Hematopoietic multipotent progenitor cell treated with erythropoietin and hydrocortisone succinate and interleukin-3 and kit ligand, for 6 days (in vitro differentiated cells): Measurements from ENCODE around the gene LAMA5.

Source experiments
- DNase-seq: peaks from one replicate; pipeline ENCODE4 v3.0.0-alpha.2; 2015

Gene LAMA5

DNA sequence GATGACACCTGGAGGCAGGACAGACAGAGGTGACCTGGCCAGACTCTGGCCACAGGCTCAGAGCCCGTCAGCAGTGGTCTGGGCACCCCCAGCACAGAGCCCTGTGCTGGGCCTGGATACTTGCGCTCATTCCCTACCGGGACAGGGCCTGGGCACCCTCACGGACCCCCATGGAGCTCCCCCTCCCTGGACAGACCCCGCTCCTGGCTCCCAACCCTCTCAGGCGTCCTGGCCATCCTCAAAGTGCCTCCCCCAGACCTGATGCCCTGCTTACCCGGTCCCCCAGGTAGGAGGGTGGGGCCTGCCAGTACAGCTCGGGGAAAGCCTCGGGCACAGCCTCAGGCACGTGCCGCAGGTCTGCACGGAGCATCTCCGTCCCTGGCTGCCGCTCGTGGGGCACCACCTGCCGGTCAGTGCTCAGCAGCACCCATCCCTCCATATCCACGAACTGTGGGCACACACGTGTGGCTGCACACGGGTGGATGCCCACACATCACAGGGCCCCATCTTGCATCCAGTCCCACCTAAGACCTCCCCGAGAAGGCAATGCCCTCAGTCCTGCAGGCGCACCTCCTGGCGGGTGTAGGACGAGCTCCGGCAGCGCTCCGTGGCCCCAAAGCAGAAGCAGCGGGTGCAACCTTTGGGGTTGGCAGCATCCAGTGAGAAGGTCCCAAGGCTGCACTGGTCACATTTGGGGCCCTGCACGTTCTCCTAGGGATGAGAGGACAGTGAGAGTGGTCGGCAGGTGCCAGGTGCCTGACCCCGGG, 40.0 kb downstream of the LAMA5 start:
- DNase-seq, result no peak

DNA sequence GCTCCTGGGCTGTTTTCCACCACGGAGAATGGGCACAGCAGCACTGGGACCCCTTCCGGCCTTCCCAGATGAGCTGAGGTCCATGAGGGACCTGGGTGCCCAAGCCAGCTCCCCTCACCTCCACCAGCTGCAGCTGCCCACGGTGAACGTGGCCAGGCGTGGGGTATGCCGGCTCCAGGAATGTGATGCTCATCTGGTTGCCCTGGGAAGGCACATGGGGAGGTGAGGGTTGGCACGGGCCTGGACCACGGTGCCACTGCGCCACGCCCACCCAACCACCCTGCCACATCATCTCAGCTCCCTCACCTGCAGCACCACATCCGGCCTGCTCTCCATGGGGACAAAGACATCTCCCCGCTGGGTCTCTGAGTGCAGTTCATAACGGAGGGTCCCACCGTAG, 40.6 kb downstream of the LAMA5 start:
- DNase-seq, result no peak

DNA sequence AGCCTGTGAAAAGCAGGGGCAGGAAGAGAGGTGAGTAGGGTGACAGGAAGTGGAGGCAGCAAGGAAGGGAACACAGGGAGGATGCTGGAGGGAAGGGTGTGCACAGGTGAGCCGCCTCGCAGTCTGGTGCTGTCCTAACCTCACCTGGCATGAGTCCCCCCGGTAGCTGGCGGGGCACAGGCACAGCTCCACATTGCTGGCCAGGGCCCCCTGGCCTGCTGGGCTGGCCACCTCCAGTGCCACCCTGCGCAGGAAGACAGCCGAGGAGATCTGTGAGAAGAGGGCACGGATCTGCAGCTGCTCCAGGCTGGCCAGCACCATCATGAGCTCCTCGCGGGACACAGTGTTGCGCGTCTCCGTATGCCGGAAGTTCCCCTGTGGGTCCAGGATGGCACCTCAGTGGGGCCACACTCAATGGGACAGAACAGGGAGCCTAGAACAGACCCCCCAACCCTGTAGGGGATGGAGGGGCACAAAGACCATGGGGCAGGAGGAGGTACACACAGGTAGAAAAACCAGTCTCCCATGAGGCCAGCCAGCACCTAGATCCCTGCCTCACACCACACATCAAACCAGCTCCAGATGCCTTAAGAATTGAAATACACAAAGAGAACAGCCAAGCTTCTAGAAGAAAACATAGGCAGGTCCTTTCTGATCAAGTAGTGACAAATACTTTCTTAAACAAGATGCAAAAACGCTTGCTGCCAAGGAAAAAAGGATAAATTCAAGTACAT, 41.8 kb downstream of the LAMA5 start:
- no peak for DNase-seq

DNA sequence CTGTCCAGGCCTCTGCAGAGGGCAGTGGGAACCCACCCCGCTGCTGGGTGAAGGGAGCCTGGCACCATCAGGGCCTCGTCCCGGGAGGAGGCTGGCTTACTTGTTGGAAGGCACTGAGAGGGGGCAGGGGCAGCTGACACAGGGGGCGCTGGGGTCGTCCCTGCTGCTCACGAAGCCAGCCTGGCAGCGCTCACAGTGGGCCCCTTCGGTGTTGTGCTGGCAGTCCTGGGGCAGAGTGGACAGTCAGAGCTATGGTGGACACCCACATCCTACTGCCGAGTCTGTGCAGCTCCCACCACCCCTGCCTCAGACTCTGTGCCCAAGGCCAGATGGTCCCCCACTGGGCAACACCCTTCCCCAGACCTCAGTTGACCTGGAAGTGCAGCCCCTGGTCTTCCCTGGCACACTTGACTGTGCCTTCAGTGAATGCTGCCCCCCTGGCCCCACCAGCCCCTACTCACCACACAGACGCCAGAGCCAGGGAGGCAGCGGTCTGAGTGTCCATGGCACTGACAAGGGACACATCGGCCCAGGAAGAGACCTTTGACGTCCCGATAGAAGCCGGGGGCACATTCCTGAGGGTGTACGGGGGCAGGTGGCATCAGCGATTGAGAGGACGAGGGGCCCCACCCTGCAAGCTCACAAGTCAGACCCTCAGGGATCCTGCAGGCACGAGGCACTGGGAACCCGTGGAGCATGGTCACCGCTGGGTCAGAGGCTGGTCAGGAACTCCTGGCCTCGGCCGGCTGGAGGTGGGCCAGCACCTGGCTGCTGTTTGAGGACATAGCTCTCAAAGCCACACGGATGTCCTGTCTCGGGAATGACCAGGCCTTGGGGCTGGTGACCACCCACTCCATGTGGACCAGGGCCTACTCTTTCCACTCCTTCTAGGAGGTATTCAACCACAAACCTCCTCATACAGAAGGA, 42.9 kb downstream of the LAMA5 start:
- DNase-seq, result no peak

DNA sequence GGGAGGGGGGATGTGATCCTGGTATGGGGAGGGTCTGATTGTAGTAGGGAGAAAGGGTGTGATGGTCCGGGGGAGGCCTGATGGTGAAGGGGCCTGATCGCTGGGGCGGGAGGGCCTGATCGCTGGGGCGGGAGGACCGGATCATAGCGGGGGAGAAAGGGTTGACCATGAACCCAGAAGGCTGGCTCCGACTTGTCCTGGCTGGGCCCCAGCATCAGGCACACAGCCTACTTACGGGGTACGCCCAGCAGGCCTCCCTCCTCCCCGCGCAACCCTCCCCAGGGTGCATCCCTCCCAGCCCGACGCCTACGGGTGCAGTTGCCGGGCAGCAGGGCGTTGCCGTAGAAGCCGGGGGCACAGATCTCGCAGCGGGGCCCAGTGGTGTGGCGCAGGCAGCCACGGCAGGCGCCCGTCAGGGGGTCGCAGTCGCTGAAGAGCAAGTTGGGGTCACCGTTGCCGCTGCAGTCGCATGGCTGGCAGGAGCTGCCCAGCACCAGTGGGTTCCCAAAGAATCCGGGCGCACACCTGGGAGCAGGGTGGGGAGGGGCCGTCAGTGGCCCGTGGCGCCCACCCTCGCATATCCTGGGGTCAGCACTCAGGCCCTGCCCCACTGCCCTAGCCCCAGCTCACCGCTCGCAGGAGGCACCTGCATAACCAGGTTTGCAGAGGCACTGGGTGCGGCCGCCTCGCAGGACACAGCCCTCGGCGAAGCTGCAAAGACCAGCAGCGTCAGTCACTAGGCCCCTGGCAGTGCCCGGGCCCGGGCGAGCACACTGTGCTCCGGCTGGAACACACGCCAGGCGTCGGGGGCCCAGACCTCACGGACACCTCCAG, 43.7 kb downstream of the LAMA5 start:
- DNase-seq, result no peak

DNA sequence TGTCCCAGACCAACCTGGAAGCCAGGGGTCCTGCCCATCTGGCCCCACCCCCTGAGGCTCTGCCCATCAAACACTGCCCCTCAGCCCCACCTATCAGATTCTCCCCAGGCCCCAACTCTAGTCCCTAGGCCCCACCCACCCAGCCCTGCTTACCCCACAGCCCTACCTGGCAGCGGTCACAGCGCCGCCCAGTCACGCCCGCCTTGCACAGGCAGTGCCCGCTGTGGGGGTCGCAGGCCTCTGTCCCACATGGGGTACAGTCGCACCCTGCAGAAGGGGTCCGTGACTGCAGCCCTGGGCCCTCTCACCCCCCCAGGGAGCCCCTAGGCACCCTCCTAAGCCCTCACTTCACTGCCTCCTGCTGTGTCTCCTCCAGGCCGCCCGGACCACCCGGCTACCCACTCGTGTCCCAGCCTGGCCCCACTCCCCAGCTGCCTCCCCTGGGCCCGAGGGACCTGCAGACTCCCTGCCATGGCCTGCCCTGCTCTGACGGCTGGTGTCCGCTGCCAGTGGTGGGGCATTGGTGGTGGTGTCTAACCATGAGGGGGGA, 44.5 kb downstream of the LAMA5 start:
- DNase-seq, result no peak

DNA sequence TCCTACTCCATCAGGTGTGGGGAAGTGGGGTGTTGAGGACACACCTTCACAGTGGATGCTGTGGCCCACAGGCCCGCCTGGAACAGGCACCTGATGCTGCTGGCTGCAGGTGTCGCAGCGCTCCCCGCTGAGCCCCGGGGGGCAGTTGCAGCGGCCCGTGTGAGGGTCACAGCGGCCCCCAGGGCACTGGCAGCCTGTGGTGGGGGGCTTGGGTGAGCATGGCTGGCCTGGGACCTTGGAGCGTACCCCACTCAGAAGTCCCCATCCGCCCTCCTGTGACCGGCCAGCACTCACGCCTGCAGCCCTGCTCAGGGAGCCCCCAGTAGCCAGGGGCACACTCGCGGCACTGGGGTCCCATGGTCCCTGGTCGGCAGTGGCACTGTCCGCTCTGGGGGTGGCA, 45.1 kb downstream of the LAMA5 start:
- no peak for DNase-seq

DNA sequence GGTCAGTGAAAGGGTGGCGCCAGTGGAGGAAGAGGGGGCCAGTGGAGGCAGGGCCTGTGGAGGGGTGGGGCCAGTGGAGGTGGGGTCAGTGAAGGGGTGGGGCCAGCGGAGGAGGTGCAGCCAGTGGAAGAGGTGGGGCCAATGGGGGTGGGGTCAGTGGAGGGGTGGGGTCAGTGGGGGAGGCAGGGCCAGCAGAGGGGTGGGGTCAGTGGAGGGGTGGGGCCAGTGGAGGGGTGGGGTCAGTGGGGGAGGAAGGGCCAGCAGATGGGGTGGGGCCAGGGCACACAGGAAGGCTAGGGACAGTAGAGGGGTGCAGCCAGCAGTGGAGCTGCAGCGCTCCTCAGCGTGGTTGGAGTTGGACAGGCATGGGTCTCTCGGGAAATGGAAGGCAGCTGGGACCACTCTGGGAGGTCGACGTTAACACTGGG, 45.6 kb downstream of the LAMA5 start:
- peak; percentile 68 for DNase-seq

DNA sequence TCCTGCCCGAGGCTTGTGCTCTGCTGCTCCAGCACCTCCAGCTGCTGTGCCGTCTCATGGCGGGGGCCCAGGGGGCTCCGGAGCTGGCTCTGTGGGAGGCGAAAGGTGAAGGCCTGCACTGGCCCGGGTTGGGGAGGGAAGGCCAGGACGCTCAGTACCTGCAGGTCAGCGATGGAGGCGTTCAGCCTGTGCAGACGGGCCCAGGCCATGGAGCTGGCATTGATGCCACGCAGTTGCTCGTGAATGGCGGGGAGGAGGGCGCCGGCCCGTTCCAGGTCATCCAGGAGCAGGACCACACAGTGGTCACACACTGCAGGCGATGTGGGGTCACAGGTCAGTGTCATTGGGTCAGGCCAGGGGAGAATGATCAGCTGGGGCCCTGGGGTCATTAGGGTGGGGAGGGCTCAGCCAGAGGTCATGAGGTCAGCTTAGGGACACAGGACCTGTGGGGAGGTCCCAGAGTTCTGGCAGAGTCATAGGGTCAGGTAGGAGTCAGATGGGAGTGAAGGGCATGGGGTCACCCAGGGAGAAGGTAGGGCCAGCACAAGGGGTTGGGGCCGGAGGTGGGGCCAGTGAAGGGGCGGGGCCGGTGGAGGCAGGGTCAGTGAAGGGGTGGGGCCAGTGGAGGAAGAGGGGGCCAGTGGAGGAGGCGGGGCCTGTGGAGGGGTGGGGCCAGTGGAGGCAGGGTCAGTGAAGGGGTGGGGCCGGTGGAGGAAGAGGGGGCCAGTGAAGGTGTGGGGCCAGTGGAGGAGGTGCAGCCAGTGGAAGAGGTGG, 46.3 kb downstream of the LAMA5 start:
- DNase-seq, result peak; percentile 49

DNA sequence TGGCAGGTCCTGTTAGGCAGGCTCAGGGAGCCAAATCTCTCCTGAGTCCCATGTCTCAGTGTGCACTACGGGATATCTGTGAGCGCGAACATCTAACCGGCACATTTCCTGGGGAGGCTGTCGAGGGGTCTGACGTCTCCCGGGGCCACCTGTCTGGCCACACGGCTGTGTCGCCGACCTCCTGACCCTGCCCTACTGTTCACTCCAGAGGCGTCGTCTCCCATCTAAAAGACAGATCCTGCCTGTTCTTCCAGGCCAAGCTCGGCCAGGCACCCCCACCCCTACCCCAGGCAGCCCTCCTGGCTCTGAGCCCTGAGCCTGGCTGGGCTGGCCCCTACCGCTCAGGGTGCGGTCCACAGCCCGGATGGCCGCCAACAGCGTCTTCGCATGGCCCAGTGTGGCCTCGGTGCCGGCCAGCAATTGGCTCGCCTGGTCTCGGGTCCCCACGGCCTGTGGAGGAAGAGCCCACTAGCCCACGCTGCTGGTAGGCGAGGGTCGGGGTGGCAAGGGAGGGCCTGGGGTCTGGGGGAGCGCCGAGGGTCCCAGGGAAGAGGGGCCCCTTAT, 47.7 kb downstream of the LAMA5 start:
- DNase-seq, result no peak

DNA sequence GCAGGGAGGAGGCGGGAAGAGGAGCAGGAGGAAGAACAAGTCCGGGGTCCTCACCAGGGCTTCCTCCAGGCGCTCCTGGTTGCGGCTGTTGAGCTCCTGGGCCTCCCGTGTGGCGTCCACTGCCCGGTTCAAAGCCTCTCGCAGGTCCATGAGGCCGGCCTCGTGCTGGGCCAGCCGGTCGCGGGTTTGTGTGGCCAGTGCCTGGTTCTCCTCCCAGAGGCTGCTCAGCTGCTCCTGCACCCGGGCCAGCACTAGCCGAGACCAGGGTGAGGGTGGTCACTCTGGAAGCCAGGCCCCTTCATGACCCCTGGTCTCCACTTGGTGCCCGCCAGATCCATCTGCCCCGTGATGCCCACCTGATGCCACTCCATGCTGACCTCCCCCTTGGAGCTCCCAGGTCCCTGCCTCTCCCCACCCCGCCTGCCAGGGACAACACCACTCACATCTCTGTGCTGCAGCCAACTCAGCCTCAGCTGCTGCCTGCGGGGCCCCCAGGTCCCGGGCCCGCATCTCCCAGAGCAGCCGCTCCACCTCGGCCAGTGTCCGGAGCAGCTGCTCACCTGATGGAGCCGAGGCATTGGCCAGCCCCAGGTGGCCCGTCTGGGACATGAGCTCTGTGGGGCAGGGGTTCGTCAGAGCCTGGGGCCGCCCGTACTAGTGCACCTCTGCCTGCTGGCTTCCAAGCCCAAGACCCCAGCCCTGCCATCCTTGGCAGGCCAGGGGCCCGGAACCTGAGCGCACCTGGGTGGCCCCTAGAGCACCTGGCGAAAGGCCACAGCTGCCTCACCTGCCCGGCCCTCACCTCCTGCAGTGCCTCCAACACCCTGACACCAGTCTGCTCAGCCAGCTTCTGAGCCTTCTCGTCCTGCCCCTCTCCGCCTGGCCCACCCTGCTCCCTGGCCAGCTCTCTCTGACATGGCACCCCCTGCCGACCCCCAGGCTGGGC, 48.4 kb downstream of the LAMA5 start:
- no peak for DNase-seq

DNA sequence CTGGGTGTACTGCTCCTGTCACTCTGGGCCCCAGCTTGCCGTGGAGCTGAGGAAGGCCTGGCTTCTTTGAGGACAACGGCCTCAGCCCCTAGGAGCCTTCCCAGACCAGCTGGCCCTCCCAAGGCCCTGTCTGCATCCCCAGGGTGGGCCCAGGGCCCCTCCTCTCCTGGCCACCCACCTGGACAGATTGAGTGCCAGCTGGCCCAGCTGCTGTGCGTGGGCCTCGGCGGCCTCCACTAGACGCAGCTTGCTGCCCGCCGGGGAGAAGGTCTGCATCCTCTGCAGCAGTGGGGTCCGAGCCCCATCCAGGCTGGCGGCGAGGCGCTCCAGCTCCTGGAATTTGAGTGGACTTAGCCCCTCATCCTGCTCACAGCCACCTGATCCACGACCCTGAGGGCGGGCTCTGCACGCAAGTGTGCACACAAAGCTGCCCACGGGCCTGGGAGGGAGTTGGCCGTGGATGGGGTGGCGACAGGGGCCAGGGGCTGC, 49.9 kb downstream of the LAMA5 start:
- DNase-seq, result no peak

DNA sequence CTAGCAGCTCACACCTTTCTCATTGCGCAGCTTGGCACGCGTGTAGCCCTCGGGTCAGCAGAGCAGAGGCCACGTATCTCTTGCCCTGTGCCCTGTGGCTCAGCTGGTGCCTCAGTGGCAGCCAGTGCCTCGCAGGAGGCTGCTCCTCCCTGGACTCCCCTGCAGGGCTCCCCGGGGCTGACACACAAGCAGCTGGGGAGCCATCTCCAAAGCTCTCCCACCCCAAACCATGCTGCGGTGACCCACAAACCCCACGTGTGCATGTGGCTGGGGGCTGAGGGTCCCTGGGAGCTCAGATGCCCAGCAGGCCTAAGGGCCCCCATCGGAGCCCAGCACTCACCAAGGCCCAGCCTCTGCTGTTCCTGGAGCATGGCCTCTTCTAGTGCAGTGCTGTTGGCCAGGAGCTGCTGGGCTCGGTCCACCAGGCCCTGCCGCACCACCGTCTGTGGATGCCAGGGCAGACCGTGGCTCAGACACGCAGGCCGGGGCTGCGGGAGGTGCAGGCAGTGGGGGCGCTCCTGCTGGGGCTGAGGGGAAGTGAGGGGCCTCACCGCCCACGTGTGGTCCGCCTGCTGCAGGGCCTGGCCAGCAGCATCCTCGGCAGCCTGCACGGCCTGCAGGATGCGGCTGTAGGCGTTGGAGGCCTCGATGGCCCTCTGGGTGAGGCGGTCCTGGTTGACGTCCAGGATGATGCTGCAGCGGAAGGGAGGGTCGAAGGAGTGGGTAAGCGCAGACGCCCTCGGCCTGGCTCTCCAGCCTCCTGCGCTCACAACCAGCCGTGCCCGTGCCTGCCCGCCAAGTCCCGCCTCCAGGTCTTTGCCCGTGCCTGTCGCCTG, 50.6 kb downstream of the LAMA5 start:
- DNase-seq, result no peak

DNA sequence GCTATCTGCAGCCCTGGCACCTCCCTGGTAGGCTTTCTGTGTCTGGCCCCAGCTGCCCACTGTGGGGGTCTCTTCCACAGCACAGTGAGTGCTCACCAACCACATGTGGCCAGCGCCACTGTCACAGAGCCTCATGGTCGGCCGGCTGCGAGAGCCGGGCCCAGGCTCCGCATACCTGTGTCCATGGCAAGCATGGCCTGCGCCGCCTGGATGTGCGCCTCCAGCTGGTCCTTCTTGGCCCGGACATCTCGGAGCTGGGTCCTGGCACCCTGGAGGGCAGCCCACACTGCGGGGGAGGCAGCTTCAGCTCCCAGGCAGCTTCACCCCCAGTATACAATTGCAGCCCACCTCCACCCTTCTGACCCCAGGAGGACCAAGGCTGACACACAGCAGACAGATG, 51.3 kb downstream of the LAMA5 start:
- no peak for DNase-seq

DNA sequence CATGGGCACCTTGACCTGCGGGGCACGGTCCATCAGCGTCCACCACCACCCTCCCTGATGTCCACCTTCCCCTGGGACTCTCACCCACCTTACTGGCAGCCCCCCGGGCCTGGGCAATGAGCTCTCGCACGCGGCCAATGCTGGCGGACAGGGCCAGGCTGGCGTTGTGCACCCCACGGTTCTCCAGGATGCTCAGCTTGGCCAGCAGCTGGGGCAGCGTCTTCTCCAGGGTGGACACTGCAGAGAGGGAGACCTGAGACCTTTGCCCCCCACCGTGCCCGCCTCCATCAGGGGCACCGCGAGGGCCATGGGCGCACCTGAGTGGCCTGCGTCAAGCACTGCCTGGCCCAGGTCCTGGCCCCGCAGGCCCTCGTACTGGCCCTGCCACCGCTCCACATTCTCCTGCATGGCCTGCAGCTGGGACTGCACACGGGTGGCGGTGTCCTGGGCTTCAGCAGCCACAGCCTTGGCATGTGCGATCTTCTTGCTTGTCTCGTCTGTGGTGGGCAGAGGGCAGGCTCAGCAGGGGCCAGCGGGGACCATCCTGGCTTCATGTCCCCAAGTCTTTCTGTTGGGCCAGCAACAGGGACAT, 52.3 kb downstream of the LAMA5 start:
- no peak for DNase-seq

DNA sequence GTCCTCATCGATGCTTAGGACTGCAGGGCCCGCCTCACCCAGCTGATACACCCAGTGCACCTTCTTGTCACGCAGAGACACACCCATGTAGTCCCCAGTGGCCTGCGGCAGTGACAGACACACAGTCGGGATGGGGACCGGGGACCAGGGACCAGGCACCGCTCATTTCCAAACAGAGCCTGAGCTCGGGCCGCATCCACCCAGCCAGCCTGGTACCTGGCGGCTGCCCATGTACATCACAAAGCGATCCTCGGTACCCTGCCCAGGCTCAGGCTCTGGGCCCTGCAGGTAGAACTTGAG, 52.8 kb downstream of the LAMA5 start:
- DNase-seq, result no peak

DNA sequence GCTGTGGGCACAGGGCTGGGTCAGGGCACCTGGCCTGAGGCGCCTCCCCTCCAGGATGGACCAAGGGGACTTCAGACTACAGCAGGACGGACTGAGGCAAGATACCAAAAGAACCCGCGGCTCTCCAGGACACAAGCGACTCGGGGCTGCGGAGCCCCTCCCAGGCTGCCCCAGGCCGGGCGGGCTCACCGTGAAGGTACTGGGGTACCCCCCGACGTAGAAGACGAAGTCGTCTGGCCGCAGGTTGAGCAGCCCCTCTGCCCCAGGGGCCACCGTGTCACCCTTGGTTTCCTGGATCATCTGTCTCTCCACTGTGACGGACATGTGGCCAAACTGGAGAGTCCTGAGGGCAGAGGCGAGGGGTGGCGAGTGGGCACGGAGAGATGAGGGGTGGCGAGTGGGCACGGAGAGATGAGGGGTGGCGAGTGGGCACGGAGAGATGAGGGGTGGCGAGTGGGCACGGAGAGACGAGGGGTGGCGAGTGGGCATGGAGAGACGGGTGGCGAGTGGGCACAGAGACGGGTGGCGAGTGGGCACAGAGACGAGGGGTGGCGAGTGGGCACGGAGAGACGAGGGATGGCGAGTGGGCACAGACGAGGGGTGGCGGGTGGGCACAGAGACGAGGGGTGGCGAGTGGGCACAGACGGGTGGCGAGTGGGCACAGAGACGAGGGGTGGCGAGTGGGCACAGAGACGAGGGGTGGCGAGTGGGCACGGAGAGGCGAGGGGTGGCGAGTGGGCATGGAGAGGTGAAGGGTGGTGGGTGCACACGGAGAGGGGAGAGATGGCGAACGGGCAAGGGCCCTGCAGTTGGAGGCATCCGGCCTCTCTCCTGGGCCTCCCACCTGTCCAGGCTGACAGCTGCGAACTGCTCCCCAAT, 53.4 kb downstream of the LAMA5 start:
- no peak for DNase-seq
